Measurements from ENCODE around the gene TTLL8.
A peak's percentile ranks its signal among the peaks of the same experiment; 100 is the strongest.

Gene TTLL8

DNA sequence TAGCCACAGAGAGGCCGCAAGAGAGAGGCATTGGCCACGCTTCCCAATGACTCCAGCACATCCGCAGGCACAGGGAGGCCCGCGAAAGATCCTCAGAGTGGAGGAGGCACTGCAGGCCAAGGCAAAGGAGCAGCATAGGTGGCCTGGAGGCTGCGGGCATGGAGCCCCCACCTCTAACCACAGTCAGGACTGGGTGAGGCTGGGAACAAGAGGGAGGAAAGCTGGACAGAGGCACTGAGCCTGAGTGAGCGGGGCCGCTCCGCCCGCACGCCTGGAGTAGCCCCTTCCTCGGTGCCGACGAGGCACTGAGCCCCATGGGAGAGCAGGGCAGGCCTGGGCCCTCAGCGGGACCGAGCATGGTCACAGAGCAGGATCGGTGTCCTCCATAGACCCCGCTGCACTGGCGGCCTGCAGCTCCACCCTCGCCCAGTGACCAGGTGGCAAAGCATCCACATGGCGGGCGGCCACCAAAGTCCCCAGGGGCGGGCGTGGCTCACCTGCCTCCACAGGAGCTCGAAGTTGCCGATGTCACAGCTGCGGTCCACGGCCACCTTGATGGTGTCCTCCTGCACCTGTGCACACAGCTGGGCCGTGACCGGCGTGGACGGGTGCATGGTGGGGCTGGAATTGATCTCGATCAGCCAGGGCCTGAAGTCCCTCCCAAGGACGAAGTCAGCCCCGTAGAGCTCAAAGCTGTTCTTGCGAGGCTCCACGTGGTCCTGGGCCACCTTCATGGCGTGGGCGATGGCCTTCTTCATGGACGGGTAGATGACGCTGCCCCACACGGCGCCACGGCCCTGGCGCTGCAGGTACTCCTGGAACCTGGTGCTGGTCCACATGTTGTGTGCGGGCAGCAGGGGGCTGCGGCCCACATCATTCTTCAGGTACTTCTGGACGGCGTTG, 26.7 kb downstream of the TTLL8 start:
- TF ChIP-seq, protein P1, sequence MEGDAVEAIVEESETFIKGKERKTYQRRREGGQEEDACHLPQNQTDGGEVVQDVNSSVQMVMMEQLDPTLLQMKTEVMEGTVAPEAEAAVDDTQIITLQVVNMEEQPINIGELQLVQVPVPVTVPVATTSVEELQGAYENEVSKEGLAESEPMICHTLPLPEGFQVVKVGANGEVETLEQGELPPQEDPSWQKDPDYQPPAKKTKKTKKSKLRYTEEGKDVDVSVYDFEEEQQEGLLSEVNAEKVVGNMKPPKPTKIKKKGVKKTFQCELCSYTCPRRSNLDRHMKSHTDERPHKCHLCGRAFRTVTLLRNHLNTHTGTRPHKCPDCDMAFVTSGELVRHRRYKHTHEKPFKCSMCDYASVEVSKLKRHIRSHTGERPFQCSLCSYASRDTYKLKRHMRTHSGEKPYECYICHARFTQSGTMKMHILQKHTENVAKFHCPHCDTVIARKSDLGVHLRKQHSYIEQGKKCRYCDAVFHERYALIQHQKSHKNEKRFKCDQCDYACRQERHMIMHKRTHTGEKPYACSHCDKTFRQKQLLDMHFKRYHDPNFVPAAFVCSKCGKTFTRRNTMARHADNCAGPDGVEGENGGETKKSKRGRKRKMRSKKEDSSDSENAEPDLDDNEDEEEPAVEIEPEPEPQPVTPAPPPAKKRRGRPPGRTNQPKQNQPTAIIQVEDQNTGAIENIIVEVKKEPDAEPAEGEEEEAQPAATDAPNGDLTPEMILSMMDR (IDR thresholded peaks at IDR 0.05; ENCODE audit: control extremely low read depth, extremely low read depth, low read depth, missing control alignments): no peak
- POLR2A ChIA-PET: no interaction called here

DNA sequence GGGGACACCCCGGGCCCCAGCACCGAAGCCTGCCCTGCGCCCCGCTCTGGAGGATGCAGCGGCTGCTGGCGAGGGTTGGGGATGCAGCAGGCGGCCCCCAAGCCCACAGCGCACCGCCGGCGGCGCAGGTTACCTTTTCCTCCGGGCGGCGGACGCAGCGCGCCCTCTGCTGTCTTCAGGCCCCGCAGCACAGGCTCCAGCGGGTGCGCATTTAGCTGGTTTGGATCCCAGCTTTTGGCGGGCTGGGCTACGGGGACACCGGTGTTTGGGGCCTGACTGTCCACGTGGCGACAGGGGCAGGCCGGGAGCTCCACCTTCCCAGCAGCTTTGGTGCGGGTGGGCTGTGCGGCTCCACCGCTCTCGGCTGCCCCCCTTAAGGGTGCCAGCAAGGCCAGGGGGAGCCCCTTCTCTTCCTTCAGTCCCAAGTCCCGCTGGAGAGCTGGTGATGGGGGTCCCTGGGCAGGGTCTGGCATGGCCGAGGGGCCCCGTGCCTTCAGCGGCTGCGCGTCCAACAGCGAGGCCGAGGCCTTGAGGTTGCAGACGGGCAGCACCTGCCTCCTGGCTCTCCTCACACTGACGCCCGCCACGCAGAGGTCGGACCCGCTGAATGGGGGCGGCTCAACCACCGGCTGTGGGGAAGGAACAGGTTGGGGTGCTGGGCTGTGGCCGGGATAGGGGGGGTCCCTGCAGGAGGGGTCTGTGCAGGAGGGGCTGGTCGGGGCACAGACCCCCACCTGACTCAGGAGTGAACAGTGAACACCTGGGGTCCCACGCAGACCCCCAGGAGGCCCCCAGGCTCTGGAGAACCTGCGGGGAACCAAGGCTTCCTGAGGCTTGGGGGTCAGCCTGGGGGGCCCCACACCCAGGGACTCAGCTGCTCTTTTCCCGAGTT, 27.6 kb downstream of the TTLL8 start:
- POLR2A ChIA-PET: no interaction called here
- peak; percentile 93 for DNase-seq (ENCODE audit: extremely low spot score)
- CTCF ChIA-PET: interaction anchor here (0.6 to 4.3 kb wide), 34 partner anchors 10 to 263 kb away, joined by 3 to 90 read pairs (median 4); partner anchors contain the start of gene IL17REL
- TF ChIP-seq, protein P1 (IDR thresholded peaks at IDR 0.05; ENCODE audit: control extremely low read depth, extremely low read depth, low read depth, missing control alignments): peak; percentile 96

More for the DNA sequence above, 26.7 kb downstream of the TTLL8 start:
- no peak for DNase-seq (ENCODE audit: extremely low spot score)
- CTCF ChIA-PET: interaction anchor here (0.8 to 4.3 kb wide), 17 partner anchors 14 to 264 kb away, joined by 3 to 90 read pairs (median 5); no protein-coding TSS in a partner anchor

- CTCF ChIA-PET: interaction anchor here (0.7 to 2.5 kb wide), 4 partner anchors 33 to 260 kb away, joined by 3 to 17 read pairs (median 3); no protein-coding TSS in a partner anchor
- TF ChIP-seq, protein P1 (IDR thresholded peaks at IDR 0.05; ENCODE audit: control extremely low read depth, extremely low read depth, low read depth, missing control alignments): no peak
- POLR2A ChIA-PET: no interaction called here
- no peak for DNase-seq (ENCODE audit: extremely low spot score)
Measured at GRCh38 chr22:50027639-50028537, 30.2 kb downstream of the TTLL8 start.

DNA sequence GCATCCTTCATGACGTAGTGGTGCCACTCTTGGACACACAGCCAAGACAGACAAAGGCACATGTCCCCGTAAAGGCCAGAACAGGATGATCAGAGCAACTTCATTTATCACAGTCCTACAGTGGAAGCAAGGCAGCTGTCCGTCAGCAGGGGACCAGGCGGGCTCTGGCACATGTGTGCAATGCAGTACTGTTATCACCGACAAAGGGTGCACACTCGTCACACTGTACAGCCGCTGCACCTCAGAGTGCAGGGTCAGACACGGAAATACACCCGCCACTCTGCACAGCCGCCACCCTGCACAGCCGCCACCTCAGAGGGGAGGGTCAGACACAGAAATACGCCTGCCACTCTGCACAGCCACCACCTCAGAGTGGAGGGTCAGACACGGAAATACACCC, 32.1 kb downstream of the TTLL8 start:
- POLR2A ChIA-PET: no interaction called here
- no peak for DNase-seq (ENCODE audit: extremely low spot score)
- CTCF ChIA-PET: interaction anchor here (2.5 kb wide), 1 partner anchor 95 kb away, joined by 17 read pairs; no protein-coding TSS in a partner anchor
- TF ChIP-seq, protein P1 (IDR thresholded peaks at IDR 0.05; ENCODE audit: control extremely low read depth, extremely low read depth, low read depth, missing control alignments): no peak

DNA sequence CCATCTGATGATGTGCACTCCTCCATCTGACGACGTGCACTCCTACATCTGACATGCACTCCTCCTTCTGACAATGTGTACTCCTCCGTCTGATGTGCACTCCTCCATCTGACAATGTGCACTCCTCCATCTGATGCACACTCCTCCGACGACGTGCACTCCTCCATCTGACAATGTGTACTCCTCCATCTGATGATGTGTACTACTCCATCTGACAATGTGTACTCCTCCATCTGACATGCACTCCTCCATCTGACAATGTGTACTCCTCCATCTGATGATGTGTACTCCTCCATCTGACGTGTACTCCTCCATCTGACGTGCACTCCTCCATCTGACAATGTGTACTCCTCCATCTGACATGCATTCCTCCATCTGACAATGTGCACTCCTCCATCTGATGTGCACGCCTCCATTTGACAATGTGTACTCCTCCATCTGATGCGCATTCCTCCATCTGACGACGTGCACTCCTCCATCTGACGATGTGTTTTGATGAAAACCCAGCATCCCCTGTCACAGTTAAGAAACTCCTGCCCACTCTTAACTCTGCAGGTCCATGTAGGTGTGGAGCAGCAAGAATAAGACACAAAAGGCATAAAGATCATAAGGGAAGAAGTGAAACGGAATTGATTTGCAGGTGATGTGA, 35.8 kb downstream of the TTLL8 start:
- DNase-seq (ENCODE audit: extremely low spot score): no peak
- ChIA-PET POLR2A (no interaction called here), CTCF (no interaction called here)
- TF ChIP-seq, protein P1 (IDR thresholded peaks at IDR 0.05; ENCODE audit: control extremely low read depth, extremely low read depth, low read depth, missing control alignments): no peak

All from GM10248 (cell line).